Neural progenitor cell (in vitro differentiated cells): ENCODE data around the gene PGM2. TPM values are rescaled to one million over a fixed set of nuclear protein-coding genes. Genes with fewer than 3 reads are reported as not detected.

ENCODE experiments used
- DNase-seq: peaks from one replicate; pipeline ENCODE4 v3.0.0-alpha.2; 2016; ENCODE audit warnings: low spot score
- H2AFZ ChIP-seq: fragments of 200-600 bp; sonication (generic); replicated peaks from 2 replicates; pipeline ENCODE4 v1.6.1; 2016; ENCODE audit warnings: antibody characterized with exemption
- H3F3A ChIP-seq: fragments of 200-600 bp; sonication (generic); 2 replicates; pipeline ENCODE4 v1.6.1; 2016; ENCODE audit warnings: antibody characterized with exemption, low read depth
- H3K27ac ChIP-seq: fragments of 200-600 bp; sonication (generic); 2 replicates; pipeline ENCODE4 v1.5.1; 2016; ENCODE audit warnings: mild to moderate bottlenecking
- H3K27me3 ChIP-seq: fragments of 200-600 bp; sonication (generic); 2 replicates; pipeline ENCODE4 v1.6.1; 2016; ENCODE audit warnings: mild to moderate bottlenecking, moderate library complexity
- H3K36me3 ChIP-seq: fragments of 200-600 bp; sonication (generic); 2 replicates; pipeline ENCODE4 v1.5.1; 2016
- H3K4me1 ChIP-seq: fragments of 200-600 bp; sonication (generic); 2 replicates; pipeline ENCODE4 v1.6.1; 2016; ENCODE audit warnings: mixed run types
- H3K4me2 ChIP-seq: fragments of 200-600 bp; sonication (generic); 2 replicates; pipeline ENCODE4 v1.6.1; 2016
- H3K4me3 ChIP-seq: fragments of 200-600 bp; sonication (generic); 2 replicates; pipeline ENCODE4 v1.5.1; 2016
- H3K79me2 ChIP-seq: fragments of 200-600 bp; sonication (generic); 2 replicates; pipeline ENCODE4 v1.6.1; 2016; ENCODE audit warnings: low read depth
- H3K9ac ChIP-seq: fragments of 200-600 bp; sonication (generic); 2 replicates; pipeline ENCODE4 v1.6.1; 2016
- H3K9me3 ChIP-seq: fragments of 200-600 bp; sonication (generic); 2 replicates; pipeline ENCODE4 v1.5.1; 2016; ENCODE audit warnings: low read depth
- H4K20me1 ChIP-seq: fragments of 200-600 bp; sonication (generic); 2 replicates; pipeline ENCODE4 v1.6.1; 2016; ENCODE audit warnings: low read depth
- H3K27ac Mint-ChIP-seq: 3 replicates; pipeline ENCODE4 v1.8.0; 2021; ENCODE audit warnings: mixed read lengths
- H3K27me3 Mint-ChIP-seq: 2 replicates; pipeline ENCODE4 v1.8.0; 2022; ENCODE audit warnings: low read depth, mild to moderate bottlenecking, inconsistent platforms, moderate library complexity, mixed read lengths; ENCODE audit not compliant: insufficient read depth
- H3K36me3 Mint-ChIP-seq: 3 replicates; pipeline ENCODE4 v1.8.0; 2021; ENCODE audit warnings: mixed read lengths
- H3K4me1 Mint-ChIP-seq: 3 replicates; pipeline ENCODE4 v1.8.0; 2021; ENCODE audit warnings: mixed read lengths
- H3K4me3 Mint-ChIP-seq: 3 replicates; pipeline ENCODE4 v1.8.0; 2021; ENCODE audit warnings: mild to moderate bottlenecking, moderate library complexity, mixed read lengths
- H3K9me3 Mint-ChIP-seq: 3 replicates; pipeline ENCODE4 v1.8.0; 2020; ENCODE audit warnings: mixed read lengths
- CTCF ChIP-seq: fragments of 200-600 bp; sonication (generic); IDR thresholded peaks from 2 replicates; pipeline ENCODE4 v1.5.1; 2017; ENCODE audit warnings: antibody characterized with exemption, mild to moderate bottlenecking
- EZH2 ChIP-seq: fragments of 200-600 bp; sonication (generic); IDR thresholded peaks from 2 replicates; pipeline ENCODE4 v1.6.1; 2017; ENCODE audit warnings: antibody characterized with exemption, mild to moderate bottlenecking, moderate library complexity
- EZH2phosphoT487 ChIP-seq: fragments of 200-600 bp; sonication (generic); IDR thresholded peaks from 2 replicates; pipeline ENCODE4 v1.6.1; 2017; ENCODE audit warnings: antibody characterized with exemption
- total RNA-seq: library from RNA; depleted of rRNA; stranded (reverse); fragments of >200 nt; gene quantifications from 2 replicates; pipeline ENCODE4 v1.2.3, GENCODE V29; 2015; ENCODE audit warnings: low replicate concordance

The PGM2 gene
- total RNA-seq, 1 donor from 2014 or later = 20.1 TPM

GRCh38 chr4:37792241-37792640 is 34.2 kb upstream of the PGM2 start:
- no peak overlapping the region for H3K4me3 ChIP-seq
- no peaks in the 10 kb centered on the region for H3K4me1 Mint-ChIP-seq
- no peaks in the 10 kb centered on the region for H3K36me3 ChIP-seq
- no peaks in the 10 kb centered on the region for H3K79me2 ChIP-seq
- H3K4me3 Mint-ChIP-seq = no peak overlapping the region
- no peaks in the 10 kb centered on the region for H3K9me3 ChIP-seq
- H3K27me3 Mint-ChIP-seq = peaks cover 6% of the 10 kb centered on the region
- H3F3A ChIP-seq = no peaks in the 10 kb centered on the region
- TF ChIP-seq CTCF (no peak), EZH2phosphoT487 (no peak), EZH2 (no peak)
- no peaks in the 10 kb centered on the region for H3K4me1 ChIP-seq
- peaks cover 17% of the 10 kb centered on the region for H3K9me3 Mint-ChIP-seq
- no peak overlapping the region for H3K9ac ChIP-seq
- H3K36me3 Mint-ChIP-seq = peaks cover 2% of the 10 kb centered on the region
- H3K27ac ChIP-seq = no peak overlapping the region
- no peak overlapping the region for H2AFZ ChIP-seq
- no peak overlapping the region for H3K4me2 ChIP-seq
- no peaks in the 10 kb centered on the region for H3K27me3 ChIP-seq
- H3K27ac Mint-ChIP-seq = no peak overlapping the region
- no peaks in the 10 kb centered on the region for H4K20me1 ChIP-seq
- no peak for DNase-seq

- peaks cover 6% of the 10 kb centered on the region for H3K27me3 Mint-ChIP-seq
- Histone ChIP-seq H3K27ac (no peak overlapping the region), H3K9ac (no peak overlapping the region), H3K4me2 (no peak overlapping the region), H3K36me3 (no peaks in the 10 kb centered on the region), H3K4me3 (no peak overlapping the region), H3K9me3 (no peaks in the 10 kb centered on the region), H3K27me3 (no peaks in the 10 kb centered on the region), H3F3A (no peaks in the 10 kb centered on the region), H3K79me2 (no peaks in the 10 kb centered on the region), H2AFZ (no peak overlapping the region), H3K4me1 (no peaks in the 10 kb centered on the region), H4K20me1 (no peaks in the 10 kb centered on the region)
- no peak overlapping the region for H3K4me3 Mint-ChIP-seq
- peaks cover 2% of the 10 kb centered on the region for H3K36me3 Mint-ChIP-seq
- H3K9me3 Mint-ChIP-seq = peaks cover 17% of the 10 kb centered on the region
- no peak overlapping the region for H3K27ac Mint-ChIP-seq
- H3K4me1 Mint-ChIP-seq = no peaks in the 10 kb centered on the region
- DNase-seq = peak; percentile 17
- TF ChIP-seq CTCF (peak; percentile 49), EZH2phosphoT487 (no peak)
Observed at GRCh38 chr4:37793562-37793961, 32.9 kb upstream of the PGM2 start.

GRCh38 chr4:37794056-37794455 is 32.4 kb upstream of the PGM2 start:
- Mint-ChIP-seq H3K4me3 (no peak overlapping the region), H3K36me3 (peaks cover 2% of the 10 kb centered on the region), H3K9me3 (peaks cover 16% of the 10 kb centered on the region), H3K4me1 (no peaks in the 10 kb centered on the region), H3K27ac (no peak overlapping the region), H3K27me3 (peaks cover 6% of the 10 kb centered on the region)
- no peak for DNase-seq
- Histone ChIP-seq H3K36me3 (no peaks in the 10 kb centered on the region), H2AFZ (no peak overlapping the region), H3F3A (no peaks in the 10 kb centered on the region), H3K79me2 (no peaks in the 10 kb centered on the region), H3K4me1 (no peaks in the 10 kb centered on the region), H3K27ac (no peak overlapping the region), H4K20me1 (no peaks in the 10 kb centered on the region), H3K4me2 (no peak overlapping the region), H3K9ac (no peak overlapping the region), H3K9me3 (no peaks in the 10 kb centered on the region), H3K27me3 (no peaks in the 10 kb centered on the region), H3K4me3 (no peak overlapping the region)
- TF ChIP-seq EZH2phosphoT487 = no peak
- TF ChIP-seq CTCF = no peak
